Measurements from ENCODE around the gene TRIM36.

Gene TRIM36, protein sequence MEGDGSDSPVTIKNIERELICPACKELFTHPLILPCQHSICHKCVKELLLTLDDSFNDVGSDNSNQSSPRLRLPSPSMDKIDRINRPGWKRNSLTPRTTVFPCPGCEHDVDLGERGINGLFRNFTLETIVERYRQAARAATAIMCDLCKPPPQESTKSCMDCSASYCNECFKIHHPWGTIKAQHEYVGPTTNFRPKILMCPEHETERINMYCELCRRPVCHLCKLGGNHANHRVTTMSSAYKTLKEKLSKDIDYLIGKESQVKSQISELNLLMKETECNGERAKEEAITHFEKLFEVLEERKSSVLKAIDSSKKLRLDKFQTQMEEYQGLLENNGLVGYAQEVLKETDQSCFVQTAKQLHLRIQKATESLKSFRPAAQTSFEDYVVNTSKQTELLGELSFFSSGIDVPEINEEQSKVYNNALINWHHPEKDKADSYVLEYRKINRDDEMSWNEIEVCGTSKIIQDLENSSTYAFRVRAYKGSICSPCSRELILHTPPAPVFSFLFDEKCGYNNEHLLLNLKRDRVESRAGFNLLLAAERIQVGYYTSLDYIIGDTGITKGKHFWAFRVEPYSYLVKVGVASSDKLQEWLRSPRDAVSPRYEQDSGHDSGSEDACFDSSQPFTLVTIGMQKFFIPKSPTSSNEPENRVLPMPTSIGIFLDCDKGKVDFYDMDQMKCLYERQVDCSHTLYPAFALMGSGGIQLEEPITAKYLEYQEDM

DNA sequence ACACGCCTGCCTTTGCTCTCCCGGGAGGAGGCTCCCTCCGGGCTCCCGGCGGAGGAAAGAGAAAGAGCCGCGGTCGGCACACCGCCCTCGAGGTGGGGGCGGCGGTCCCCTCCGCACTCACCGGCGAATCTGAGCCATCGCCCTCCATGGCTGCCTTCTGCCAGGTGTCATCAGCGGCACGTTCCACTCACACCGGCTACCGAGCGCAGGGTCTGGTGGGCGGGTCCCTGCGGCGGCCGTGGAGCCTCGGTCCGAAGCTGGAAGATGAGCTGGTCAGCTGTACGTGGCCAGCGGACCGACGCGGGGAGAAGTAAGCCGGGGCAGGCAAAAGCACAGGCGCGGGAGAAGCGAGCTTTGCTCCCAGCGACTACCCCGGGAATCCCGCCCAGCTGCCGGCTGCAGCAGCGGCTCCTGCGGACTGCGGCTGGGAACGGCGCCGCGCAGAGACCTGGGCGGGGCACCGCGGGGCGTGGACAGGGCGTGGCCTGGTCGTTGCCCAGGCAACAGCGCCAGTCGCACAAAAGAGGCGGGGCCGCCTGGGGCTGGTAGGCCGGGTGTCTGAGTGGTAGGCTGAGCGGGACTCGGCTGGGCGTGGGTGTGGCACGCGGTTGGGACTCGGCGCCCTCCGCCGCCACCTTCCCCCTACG, at the start of gene TRIM36:
TRIM36 (minus strand) TSS at position 422 of the 647 bp plus-strand sequence; CDS start at position 148, 274 bp downstream.
- DNase-seq: peak; percentile 91

DNA sequence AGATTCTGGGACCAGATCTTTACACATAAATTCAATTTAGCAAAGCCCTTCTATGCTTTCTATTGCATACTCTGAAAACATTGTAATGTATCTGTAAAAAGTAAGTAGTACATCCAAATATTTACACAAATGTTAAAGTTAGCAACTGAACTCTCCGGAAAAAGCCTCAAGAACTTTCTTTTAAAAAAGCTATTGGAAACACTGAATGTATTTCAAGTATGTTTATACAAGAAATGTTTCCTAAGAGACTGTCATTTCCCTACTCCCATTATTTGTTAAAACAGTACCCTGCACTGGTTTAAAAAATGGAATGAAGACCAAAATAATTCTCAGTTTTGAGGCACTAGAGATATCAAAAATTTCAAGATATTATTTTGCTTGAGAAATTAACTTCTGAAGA, 44.8 kb upstream of the TRIM36 start:
- no peak for DNase-seq

DNA sequence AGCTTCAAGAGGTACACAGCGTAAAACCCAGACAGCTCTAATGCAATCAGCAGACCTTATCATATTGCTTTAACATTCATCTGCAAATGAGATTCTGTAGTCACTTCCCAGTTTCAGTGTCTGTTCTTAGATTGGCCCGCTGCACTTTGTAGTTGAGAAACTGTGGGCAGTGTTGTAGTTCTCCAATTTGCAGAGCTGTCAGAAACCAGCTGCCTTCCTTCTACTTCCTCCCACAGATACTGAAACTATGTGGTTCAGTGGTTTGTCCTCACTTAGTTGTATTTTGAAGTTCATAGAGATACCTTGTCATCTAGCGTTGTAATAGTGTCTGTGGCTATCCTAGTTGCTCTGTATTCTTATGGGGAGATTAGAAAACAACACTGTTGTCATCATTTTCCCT, 39.6 kb upstream of the TRIM36 start:
- DNase-seq: peak; percentile 56

DNA sequence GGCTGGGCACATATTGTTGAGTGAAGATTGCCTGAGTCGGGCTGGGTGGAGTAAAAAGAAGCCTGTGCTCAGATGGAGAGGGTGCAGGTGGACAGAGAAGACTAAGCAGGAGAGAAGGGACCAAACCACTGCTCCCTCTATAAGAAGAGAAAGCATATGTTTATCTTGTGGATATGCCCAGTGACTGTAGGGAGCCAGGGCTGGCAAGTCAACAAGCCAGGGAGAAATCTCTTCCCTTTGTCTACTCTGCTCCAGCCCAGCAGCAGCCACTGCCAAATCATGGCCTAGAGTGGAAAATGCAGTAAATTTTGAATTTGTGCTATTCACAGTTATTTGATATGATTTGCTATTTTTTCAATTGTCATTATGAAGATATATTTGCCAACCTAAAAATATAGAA, 33.2 kb upstream of the TRIM36 start:
- no peak for DNase-seq

DNA sequence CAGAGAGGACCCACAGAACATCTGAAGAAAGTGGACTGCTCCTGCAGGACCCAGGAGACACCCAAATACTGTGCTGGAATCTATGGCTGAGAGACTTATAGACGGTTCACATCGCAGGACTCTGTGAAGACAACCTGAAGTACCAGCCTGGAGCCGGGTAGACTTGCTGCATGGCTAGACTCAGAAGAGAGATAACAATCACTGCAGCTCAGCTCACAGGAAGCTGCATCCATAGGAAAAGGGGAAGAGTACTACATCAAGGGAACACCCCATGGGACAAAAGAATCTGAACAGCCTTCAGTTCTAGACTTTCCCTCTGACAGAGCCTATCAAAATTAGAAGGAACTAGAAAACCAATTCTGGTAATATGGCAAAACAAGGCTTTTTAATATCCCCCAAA, 26.5 kb upstream of the TRIM36 start:
- DNase-seq: no peak

DNA sequence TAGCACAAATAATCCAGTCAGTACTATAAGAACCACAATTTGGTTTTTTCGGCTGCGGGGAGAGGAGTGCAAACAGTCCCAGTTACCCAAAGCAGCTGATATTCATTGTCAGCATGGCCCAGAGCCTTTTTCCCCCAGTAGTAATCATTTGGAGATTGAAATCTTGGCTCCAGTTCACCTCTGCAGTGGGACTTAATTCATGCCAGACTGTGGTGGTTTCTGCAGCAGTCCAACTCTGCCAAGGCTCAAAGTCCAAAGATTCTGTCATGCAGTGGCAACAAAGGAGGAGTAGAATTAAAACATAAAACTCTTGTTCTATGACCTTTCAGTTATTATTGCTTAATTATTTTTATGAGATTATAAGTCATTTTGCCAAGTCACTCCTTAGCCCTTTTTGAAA, 25.0 kb upstream of the TRIM36 start:
- DNase-seq: no peak

DNA sequence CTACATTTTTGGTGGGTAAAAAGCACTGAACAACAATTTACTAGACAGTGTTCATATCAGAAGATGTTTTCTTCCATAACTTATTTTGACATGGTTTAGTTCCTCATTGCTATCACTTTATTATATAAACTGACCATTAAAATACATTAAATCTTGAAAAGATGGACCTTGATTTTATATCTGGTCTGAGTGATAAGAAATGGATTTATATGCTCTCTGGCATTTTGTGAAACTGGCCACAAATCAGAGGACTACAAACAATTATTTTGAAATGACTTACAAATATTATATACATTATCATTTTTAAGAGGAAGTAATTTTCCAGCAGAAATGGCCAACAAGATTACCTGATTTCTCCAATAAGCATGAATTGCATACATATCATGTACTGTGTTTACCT, 23.6 kb upstream of the TRIM36 start:
- no peak for DNase-seq

DNA sequence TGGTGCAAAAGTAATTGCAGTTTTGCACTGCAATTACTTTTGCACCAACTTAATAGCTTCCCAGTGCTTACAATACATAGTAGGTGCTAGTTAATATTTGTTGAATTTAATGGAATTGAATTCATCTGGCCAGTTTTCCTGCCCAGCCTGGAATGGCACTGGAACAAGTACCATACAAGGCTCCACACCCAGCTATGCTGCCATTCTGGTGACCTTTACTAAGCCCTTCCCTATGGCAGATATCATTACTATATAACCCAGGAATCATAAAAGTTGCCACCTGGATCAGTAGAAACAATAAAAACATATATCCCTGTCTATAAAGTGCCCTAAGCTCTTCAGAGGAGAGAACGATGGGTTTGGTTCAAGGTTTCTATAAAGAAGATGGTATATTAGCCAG, 22.4 kb upstream of the TRIM36 start:
- DNase-seq: no peak

DNA sequence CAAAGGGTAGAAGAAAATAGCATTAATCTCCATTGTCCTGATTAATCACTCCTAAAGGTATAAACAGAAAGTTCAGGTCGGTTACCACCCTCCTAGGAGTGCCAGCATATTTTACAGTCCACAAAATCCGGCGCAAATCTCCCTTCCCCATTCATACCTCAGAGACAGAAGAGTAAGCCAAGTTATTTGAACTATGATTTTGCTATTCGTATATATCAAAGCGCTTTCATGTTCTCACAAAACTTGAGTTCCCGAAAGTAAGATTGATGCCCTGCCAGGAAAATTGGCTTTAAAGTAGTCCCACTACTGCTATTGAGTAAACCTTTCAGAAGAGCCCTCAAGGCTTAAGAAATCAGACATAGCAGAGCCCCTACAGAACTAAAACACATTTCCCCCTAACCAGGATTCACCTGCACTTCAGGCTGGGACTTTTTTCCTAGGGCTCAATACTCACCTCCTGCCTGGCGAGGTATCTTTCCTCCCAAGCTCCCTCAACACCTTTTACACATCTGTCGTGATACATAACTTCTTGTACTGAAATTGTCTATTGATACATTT, 21.8 kb upstream of the TRIM36 start:
- no peak for DNase-seq

DNA sequence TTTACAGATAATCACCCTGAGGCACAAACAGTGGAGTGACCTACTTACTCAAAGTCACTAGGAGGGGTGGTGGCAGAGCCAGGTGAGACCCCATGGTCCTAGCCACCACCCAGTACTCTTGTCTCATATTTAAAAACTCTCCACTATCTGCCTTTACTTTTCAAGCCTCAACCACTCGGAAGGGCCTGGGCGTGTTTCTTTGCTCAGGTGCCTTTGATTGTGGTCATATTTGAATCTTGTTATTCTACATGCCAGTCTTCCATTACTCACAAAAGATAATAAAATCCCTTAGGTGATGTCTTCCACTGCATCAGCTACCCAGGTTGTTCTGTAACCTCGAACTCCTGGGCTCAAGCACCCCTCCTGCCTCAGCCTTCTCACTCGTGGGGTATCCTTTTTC, 20.7 kb upstream of the TRIM36 start:
- no peak for DNase-seq

DNA sequence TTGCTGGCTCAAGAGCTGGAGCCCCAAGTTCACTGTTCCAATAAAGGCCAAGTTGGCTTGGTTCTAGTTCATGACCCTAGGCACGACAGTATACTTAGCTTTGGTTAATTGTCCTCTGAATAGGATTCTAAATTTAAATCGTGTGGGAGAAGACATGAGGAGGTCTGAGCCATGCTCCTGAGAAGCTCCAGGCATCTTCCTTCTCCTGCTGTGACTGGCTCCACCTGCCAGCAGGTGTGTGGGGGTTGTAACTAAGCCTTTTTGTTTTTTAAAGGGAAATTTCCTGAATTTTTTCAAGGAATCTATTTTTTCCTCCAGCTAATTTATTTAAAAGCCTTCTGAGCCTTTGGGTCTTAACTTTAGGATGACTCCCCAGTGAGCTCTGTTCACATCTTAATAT, 20.2 kb upstream of the TRIM36 start:
- no peak for DNase-seq

DNA sequence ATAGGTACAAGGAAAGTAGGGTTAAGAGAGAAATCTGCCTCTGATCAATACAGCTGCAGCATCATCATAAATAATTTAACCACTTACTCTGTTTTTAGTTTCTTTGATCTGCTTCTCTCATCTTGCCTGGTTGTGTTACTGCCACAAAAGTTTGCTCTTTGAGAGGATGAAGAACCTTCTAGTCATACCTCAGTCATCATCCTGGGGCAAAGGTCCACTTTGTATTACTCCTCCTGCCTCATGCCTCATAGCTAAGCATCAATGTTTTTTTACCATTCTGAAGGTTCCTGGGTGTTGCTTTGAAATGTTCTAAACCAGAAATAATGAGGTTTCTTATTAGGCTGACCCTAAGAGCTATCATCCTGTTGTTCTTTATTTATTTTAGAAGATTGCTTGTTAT, 17.1 kb upstream of the TRIM36 start:
- DNase-seq: no peak

DNA sequence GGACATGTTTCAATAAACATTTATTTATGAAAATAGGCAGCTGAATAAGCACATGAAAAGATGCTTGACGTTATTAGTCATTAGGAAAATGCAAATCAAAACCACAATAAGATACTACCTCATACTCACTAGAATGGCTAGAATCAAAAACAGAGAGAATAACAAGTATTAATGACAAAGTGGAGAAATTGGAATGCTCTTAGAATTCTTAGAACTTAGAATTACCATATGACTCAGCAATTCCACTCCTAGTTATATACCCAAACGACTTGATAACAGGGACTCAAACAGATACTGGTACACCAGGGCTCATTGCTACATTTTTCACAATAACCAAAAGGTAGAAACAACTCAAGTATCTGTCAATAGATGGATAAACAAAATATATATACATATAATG, 15.1 kb upstream of the TRIM36 start:
- DNase-seq: no peak

DNA sequence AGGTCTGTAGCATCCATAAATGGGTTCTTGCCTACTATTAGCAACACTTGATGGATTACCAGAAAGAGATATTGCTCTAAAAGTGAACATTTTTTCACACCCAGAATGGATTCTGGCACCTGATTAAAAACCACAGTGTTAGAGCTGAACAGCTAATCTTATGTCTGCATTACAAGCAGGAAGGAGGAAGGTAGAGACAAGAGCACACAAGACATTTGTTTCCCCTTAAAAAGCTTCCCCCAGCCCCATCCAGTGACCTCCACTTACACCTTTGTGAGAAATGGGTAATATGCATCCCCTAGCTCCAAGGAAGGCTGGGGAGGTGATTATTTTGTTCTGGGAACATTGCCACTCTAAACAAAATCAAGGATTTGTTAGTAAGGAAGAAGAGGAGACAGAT, 12.0 kb upstream of the TRIM36 start:
- DNase-seq: no peak

DNA sequence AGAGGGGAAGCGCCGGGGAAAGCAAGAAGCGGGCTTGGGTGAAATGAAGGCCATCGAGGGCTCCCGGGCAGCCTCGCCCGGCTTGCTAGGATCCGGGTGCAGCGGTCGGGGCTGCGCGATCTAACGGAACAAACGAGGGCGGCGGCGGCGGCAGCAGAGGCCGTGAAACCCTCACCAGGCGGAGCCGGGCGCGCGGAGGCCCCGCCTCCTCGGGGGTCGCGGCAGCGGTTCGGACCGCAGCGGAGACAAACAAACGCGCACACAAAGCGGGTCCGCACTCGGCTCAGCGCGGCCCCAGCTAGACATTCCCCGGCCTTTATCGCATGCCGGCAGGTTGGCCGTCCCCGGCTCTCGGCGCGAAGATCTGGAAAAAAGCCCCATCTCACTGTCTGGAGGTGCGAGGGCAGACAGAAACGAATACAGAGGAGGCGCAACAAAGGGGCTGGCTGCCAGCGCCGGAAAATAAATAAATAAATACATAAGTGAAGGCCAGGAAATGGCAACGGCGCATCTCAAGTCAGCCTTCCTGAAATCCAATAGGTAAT, 10.5 kb upstream of the TRIM36 start:
- DNase-seq: peak; percentile 31

DNA sequence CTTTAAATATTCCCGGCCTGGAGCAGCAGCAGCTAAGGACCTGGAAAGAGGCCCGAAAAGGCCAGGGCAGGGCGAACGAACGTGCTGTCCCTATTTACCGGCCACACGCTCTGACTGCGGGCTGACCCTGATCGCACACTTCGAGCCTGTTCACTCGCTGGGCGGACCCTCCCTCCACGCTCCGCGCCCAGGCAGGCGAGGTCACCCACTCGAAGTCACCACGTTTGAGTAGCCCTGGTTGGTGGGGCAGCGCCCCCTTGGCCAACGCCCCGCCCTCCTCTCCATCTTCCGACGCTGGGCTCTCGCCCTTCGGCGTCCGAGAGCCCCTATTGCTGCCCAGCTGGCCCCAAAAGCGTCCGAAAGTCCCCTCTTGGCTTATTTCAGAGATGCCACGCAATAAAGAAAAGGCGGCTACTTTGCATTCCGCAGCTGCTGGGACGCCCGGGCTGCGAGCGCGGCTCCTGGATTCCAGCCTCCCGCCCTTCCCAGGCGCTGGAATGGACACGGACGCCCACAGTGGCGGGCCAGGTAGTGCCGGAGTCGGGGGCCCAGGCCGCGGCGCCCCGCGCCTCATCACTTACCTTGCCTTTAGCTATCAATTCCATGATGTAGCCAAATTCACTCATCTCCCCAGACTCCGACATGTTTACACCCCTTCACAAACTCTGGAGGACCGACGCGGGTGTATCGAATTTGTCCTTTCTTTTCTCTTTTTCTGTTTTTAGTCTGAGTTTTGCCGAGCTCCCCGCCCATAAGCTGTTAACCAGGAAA, 9.9 kb upstream of the TRIM36 start:
- DNase-seq: no peak

DNA sequence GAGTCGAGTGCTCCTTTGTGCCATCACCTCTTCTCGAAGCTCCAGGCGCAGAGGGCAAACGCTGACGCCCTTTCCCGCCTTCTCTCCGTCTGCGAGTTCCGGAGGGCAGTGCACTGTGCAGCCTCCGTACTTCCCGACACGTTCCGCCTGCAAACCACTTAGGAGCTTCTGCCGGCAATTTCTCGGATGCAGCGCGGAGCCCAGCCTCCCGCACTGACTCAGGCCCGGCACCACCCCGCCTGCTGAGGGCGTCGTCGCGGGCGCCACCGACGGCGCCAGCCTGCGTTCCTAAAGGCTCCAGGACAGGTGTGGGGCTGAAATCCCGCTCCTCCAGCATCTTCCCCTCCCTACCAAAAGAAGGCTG, 9.3 kb upstream of the TRIM36 start:
- DNase-seq: no peak

DNA sequence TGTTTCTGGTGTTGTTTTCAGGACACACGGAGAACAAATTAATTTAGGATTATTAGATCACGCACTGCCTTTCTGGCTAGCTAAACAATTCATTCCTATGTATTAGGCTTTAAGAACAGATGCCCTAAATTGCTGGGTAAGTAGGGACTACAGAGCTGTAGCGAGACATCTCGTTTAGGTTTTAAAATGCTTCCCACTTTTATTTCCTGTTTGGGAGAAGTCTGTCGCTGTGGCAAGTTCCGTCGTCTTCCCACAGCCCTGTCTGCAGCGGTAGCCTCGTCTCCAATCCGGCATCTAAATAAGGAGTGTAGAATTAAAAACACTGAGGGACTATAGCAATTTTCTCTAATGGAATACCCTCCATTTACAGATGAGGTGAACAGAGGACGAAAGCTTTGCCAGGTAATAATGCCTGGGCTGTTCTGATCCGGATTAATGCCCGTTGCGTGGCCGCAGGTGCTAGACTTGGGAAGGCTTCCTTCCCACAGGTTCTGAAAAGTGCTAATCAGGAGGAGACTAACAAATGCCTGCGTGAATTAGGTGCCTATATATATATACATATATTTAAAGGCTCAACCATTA, 1.3 kb upstream of the TRIM36 start:
- DNase-seq: no peak

DNA sequence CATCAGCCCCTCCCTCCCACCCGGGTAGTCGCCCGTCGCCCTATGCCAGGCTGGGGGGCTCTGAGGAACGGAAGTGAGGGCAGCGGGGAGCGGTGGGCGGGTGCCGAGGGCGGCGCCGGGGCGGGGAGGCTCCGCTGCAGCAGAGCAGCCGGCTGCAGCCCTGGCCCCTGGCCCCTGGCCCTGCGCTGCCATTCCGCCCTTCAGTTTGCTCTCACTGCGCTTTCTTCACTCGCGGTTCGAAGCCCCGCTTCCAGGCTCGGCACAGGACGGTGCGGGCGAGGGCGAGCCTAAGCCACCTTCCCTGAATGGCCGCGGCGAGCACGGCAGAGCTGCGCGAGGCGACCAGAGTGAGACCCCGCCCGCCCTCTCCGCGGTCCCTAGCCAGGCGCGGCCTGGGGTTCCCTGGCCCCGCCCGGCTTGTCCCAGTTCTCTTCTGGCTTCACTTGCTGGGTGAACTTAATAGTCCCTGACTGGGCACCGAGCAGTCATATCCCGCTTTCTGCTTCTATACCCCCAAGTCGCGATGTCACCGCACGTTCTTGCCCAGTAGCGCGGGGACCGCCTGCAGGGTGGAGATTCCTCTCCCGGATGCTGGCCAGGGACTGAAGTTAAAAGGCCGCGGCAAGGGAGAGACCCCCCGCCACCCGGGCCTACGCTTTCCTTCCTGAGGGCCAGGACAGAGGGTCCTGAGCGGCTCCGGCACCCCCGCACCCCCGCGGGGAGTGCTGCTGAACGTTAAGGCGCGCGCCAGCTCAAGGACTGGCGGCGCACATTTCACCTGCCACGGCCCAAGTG, 623 bp upstream of the TRIM36 start:
- DNase-seq: peak; percentile 19

DNA sequence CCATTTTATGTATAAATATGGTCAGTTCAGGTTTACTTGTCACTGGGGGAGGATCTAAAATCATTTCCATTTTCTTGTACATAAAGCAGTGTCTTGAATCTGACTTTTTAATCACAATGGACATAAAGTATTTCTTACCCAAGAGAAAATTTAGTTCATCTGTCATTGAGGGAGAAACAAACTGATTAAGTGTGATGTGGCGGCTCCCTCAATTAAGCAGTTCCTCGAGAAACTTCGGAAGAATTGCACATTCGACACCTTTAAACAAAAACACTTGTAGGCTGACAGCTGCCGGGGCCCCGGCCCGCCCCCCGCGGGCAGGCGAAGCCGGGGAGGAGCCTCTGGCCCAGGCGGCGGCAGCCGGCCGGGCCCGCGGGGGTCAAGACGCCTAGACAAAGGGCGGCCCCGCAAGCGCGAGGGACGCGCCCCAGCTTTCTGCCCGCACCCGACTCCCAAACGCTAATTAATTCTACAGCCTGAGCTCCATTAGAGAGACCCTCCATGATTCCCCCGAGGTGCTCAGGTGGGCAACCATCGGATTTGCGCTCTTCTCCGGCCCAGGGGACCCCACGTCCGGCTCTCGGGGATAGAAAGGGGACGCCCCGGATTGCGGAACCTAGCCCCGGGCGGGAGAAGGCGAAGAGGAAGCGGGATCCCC, 750 bp downstream of the TRIM36 start:
- DNase-seq: no peak
